Adrenal gland (tissue), 12 donors: Measurements from ENCODE around the gene NT5M. TPM values are rescaled to one million over a fixed set of nuclear protein-coding genes. Genes with fewer than 3 reads are reported as not detected.

Source experiments
- DNase-seq, 7 donors: peaks; one replicate each; pipeline ENCODE4 v3.0.0-alpha.2; 2019 to 2020
- H3K27ac ChIP-seq, 5 donors: fragments of 200-600 bp; sonication (generic) in 4 of 5; 1 replicate in 3 of 5; 2 replicates in 2 of 5; pipeline versions ENCODE4 v1.5.1 to v1.8.0; 2016 to 2020; ENCODE audit warnings: mild to moderate bottlenecking in 1 of 5
- H3K27me3 ChIP-seq: fragments of 200-600 bp; 2 replicates; pipeline ENCODE4 v1.8.0; 2021
- H3K36me3 ChIP-seq, 2 donors: fragments of 200-600 bp; replicated peaks in 1 of 2; 1 replicate in 1 of 2; 2 replicates in 1 of 2; pipeline versions ENCODE4 v1.5.1 to v1.8.0; 2018 to 2022
- H3K4me1 ChIP-seq, 2 donors: fragments of 200-600 bp; replicated peaks in 1 of 2; 1 replicate in 1 of 2; 2 replicates in 1 of 2; pipeline versions ENCODE4 v1.5.1 to v1.8.0; 2018 to 2021
- H3K4me3 ChIP-seq, 4 donors: fragments of 200-600 bp; sonication (generic) in 3 of 4; one replicate each; pipeline ENCODE4 v1.5.1; 2016 to 2018
- H3K9me3 ChIP-seq, 3 donors: fragments of 200-600 bp; sonication (generic) in 1 of 3; replicated peaks in 1 of 3; 1 replicate in 2 of 3; 2 replicates in 1 of 3; pipeline versions ENCODE4 v1.5.1 to v1.8.0; 2016 to 2021
- POLR2A ChIP-seq, 2 donors: fragments of 450-650 bp; IDR thresholded peaks; one replicate each; pipeline ENCODE4 v1.6.1; 2017; ENCODE audit warnings: antibody characterized with exemption in 2 of 2, mild to moderate bottlenecking in 2 of 2, moderate library complexity in 1 of 2
- WGBS, 4 donors: extraction: QIAGEN DNeasy Blood & Tissue Kit in 2 of 4; methylation state at CpG; one replicate each; pipeline versions ENCODE4 v1.1.5 to v1.1.7; 2013 to 2017; 5-methylcytosine and 5-hydroxymethylcytosine counted together
- intact Hi-C, 2 donors: fragments of 100-400 bp; cut with DNase I; formaldehyde crosslinking; loops; one replicate each; pipeline versions ENCODE4 v1.14.1 to v1.15.0; 2022 to 2023
- polyA plus RNA-seq, 3 donors: library from polyadenylated mRNA; stranded (reverse); fragments of 200-250 nt in 2 of 3; fragments of 350-450 nt in 1 of 3; fragmentation: Illumina TruSeq in 1 of 3; extraction: RNeasy Lipid Tissue Mini Kit (QIAGEN cat#74804) in 1 of 3; gene quantifications; one replicate each; pipeline ENCODE4 v1.2.3, GENCODE V29; 2013 to 2014
- total RNA-seq, 9 donors: library from RNA; depleted of rRNA in 4 of 9; stranded (reverse); fragments of >200 nt in 4 of 9; fragments of 120-200 nt in 1 of 9; fragmentation: NEBNext Ultra II Directional in 1 of 9; extraction: Animal tissue kit (Norgen Biotek cat#: 25700) in 1 of 9; gene quantifications; one replicate each; pipeline versions ENCODE4 v1.1.0 to v1.2.4, GENCODE V29; 2013 to 2023
- TF ChIP-seq, protein P1 (sequence below), 6 experiments: fragments of 450-650 bp in 4 of 6; fragments of 200-600 bp in 2 of 6; sonication (generic) in 1 of 6; IDR thresholded peaks; 1 replicate in 5 of 6; 2 replicates in 1 of 6; pipeline versions ENCODE4 v1.5.1 to v1.8.0; 2016 to 2021; ENCODE audit warnings: antibody characterized with exemption in 6 of 6, mild to moderate bottlenecking in 2 of 6, moderate library complexity in 1 of 6
- donor health status: healthy with polysubstance abuse.
- donor health status: Bipolar disorder and iron deficiency.
- donor health status: DM: yes; HTN: yes; CAD: no.
- donor health status: DM: no; HTN: no; CAD: no.
- donor health status: DM: no; HTN: no; CAD: no.
- donor health status: DM: yes; HTN: yes; CAD: no.

The NT5M gene
- total and polyA plus RNA-seq, 12 donors: 0.40 to 4.8 (median 1.7) TPM

- intact Hi-C loops: no loop called here
- TF ChIP-seq, protein P1, sequence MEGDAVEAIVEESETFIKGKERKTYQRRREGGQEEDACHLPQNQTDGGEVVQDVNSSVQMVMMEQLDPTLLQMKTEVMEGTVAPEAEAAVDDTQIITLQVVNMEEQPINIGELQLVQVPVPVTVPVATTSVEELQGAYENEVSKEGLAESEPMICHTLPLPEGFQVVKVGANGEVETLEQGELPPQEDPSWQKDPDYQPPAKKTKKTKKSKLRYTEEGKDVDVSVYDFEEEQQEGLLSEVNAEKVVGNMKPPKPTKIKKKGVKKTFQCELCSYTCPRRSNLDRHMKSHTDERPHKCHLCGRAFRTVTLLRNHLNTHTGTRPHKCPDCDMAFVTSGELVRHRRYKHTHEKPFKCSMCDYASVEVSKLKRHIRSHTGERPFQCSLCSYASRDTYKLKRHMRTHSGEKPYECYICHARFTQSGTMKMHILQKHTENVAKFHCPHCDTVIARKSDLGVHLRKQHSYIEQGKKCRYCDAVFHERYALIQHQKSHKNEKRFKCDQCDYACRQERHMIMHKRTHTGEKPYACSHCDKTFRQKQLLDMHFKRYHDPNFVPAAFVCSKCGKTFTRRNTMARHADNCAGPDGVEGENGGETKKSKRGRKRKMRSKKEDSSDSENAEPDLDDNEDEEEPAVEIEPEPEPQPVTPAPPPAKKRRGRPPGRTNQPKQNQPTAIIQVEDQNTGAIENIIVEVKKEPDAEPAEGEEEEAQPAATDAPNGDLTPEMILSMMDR (IDR thresholded peaks at IDR 0.05): no peak
- no peak for TF ChIP-seq POLR2A (IDR thresholded peaks at IDR 0.05)
- Histone ChIP-seq H3K4me3 (no peak overlapping the region), H3K27me3 (no peaks in the 10 kb centered on the region), H3K36me3 (no peaks in the 10 kb centered on the region), H3K9me3 (no peaks in the 10 kb centered on the region), H3K27ac (no peak overlapping the region), H3K4me1 (no peaks in the 10 kb centered on the region)
- 89 to 93% (median 92%) methylated on average over 7 to 14 of the region's 14 CpGs for WGBS, 4 donors
- DNase-seq: peak in 1 of 7 donors; percentile 0
Measured at GRCh38 chr17:17344507-17345293, 41.5 kb downstream of the NT5M start.

- DNase-seq: peak in 1 of 7 donors; percentile 1
- Histone ChIP-seq H3K4me1 (no peaks in the 10 kb centered on the region), H3K36me3 (no peaks in the 10 kb centered on the region), H3K4me3 (no peak overlapping the region), H3K27me3 (no peaks in the 10 kb centered on the region), H3K9me3 (no peaks in the 10 kb centered on the region), H3K27ac (no peak overlapping the region)
- WGBS, 4 donors: 87 to 97% (median 92%) methylated on average over 4 of the region's 4 CpGs
- intact Hi-C loops: no loop called here
- TF ChIP-seq, protein P1 (IDR thresholded peaks at IDR 0.05): no peak
- no peak for TF ChIP-seq POLR2A (IDR thresholded peaks at IDR 0.05)
Measured at GRCh38 chr17:17345294-17345597, 42.1 kb downstream of the NT5M start.

- no peaks in the 10 kb centered on the region for H3K36me3 ChIP-seq
- H3K27ac ChIP-seq: no peak overlapping the region
- H3K9me3 ChIP-seq: no peaks in the 10 kb centered on the region
- H3K4me1 ChIP-seq: no peaks in the 10 kb centered on the region
- DNase-seq: peak in 1 of 7 donors; percentile 1
- WGBS, 4 donors: 90 to 94% (median 93%) methylated on average over 14 of the region's 14 CpGs
- intact Hi-C loops: no loop called here
- H3K4me3 ChIP-seq: no peak overlapping the region
- TF ChIP-seq, protein P1 (IDR thresholded peaks at IDR 0.05): no peak
- TF ChIP-seq POLR2A (IDR thresholded peaks at IDR 0.05): no peak
- H3K27me3 ChIP-seq: no peaks in the 10 kb centered on the region
Measured at GRCh38 chr17:17345686-17346427, 42.7 kb downstream of the NT5M start.

DNA sequence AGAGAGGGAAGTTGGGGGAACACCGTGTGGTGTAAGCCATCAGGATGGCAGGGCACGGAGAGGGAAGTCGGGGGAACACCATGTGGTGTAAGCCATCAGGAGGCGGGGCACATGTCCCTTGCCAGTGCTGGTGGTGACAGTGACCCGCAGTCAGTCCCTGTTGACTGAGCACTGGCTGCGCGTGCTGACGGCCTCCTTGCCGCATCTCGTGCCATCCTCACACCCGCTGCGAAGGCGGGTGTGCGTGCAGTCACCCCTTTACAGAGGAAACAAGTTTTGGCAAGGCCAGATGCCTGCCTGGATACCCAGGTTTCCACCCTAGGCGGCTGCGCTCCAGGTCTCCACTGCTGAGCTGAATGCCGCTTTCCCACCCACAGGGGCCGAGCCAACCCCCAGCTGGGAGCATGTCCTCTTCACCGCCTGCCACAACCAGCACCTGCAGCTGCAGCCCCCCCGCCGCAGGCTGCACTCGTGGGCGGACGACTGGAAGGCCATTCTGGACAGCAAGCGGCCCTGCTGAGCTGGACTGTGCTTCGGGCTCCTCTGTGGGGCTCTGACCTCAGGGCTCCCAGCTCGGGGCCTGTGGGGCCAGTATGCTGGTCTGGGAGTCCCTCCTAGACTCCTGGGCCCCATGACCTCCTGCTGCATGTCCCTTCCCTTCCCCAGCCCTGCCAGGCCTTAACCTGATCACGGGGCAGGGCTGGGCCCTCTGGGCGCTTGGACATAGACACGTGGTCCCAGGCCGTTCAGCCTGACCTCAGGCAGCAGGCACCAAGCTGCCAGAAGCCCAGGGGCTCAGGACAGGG lies 43.5 kb downstream of the NT5M start:
- Histone ChIP-seq H3K27me3 (no peaks in the 10 kb centered on the region), H3K27ac (no peak overlapping the region), H3K4me3 (no peak overlapping the region), H3K9me3 (no peaks in the 10 kb centered on the region), H3K4me1 (no peaks in the 10 kb centered on the region), H3K36me3 (no peaks in the 10 kb centered on the region)
- WGBS, 4 donors: 92 to 97% (median 93%) methylated on average over 13 to 31 of the region's 31 CpGs
- intact Hi-C loops: no loop called here
- peak in 2 of 7 donors; percentile 9 to 33 for DNase-seq
- TF ChIP-seq, protein P1 (IDR thresholded peaks at IDR 0.05): no peak
- TF ChIP-seq POLR2A (IDR thresholded peaks at IDR 0.05): no peak
